ENCODE data around the gene MAU2. TPM values are rescaled to one million over a fixed set of nuclear protein-coding genes. Genes with fewer than 3 reads are reported as not detected.

The MAU2 gene, protein sequence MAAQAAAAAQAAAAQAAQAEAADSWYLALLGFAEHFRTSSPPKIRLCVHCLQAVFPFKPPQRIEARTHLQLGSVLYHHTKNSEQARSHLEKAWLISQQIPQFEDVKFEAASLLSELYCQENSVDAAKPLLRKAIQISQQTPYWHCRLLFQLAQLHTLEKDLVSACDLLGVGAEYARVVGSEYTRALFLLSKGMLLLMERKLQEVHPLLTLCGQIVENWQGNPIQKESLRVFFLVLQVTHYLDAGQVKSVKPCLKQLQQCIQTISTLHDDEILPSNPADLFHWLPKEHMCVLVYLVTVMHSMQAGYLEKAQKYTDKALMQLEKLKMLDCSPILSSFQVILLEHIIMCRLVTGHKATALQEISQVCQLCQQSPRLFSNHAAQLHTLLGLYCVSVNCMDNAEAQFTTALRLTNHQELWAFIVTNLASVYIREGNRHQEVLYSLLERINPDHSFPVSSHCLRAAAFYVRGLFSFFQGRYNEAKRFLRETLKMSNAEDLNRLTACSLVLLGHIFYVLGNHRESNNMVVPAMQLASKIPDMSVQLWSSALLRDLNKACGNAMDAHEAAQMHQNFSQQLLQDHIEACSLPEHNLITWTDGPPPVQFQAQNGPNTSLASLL
- 30.2 and 31.1 TPM in 2 replicates for total RNA-seq (2014; rRNA removed; shearing (Covaris generic))

GRCh38 chr19:19320361-19321140, at the start of gene MAU2, which contains the start of gene SUGP1:
Gene MAU2, plus strand, starts transcription at chr19:19320829. Its CDS starts 31 bp downstream, at chr19:19320860.
Gene SUGP1, minus strand, starts transcription at chr19:19320509. Its CDS starts 13 bp downstream, at chr19:19320496.
- DNase-seq (ENCODE audit: low read depth): peak; percentile 92

GRCh38 chr19:19271828-19272599, 48.6 kb upstream of the MAU2 start:
- DNase-seq (ENCODE audit: low read depth): no peak

DNA sequence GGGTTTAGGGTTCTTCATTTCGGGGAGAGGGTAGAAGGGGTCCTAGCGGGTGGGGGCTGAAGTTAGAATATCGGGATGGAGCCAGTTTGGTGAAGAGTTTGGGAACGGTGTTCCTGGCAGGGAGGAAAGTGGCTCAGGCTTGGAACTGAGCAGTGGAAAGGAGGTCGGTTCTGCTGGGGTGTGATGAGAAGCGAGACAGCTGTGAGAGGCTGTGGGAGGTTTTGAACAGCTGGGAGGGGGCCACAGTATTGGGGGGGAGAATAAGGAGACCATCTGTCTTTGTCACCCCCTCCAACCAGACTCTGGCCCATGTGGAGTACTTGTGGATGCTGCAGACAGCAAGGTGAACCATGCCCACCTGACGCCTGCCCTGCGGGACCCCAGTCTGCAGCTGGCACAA, 46.5 kb upstream of the MAU2 start:
- DNase-seq (ENCODE audit: low read depth): no peak

DNA sequence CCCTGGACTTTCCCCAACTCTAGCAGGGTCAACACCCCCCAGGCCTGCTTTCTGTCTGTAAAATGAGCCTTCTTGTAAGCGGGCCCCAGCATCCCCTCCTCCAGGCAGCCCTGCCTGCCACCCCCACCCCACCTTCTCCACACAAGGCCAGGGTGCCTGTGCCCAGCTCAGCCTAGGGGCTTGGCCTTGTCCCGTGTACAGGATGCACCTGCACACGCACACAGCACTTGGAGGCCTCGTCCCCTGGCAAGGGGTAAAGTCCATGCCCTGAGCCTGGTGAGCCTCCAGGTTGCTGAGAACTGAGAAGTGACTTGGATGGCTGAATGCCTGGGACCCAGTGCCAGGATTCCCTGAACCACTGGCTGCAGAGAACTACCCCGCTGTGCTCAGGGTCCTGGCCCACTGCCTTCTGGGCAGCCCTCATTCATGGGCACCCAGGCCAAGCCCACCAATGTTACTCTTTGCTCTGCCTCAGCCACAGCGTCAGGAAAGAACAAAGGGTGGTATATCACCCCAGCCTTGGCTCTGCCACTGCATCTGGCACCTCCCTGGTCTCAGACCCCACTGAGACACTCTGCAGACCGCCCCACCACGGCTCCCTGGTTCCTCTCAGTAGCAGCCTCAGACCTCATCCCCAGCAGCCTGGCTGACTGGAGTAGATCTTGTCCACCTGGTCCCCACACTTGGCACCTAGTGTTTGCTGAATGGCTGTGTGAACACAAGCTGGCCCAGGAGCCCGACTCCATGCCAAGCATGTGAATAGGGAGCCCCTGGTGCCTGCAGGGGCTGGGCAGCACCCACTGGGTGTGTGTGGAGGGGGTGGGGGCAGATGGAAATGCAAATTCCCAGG, 45.7 kb upstream of the MAU2 start:
- no peak for DNase-seq (ENCODE audit: low read depth)

- DNase-seq (ENCODE audit: low read depth): no peak
Observed at GRCh38 chr19:19276386-19276785, 44.2 kb upstream of the MAU2 start.

- no peak for DNase-seq (ENCODE audit: low read depth)
Observed at GRCh38 chr19:19276851-19277250, 43.8 kb upstream of the MAU2 start.

DNA sequence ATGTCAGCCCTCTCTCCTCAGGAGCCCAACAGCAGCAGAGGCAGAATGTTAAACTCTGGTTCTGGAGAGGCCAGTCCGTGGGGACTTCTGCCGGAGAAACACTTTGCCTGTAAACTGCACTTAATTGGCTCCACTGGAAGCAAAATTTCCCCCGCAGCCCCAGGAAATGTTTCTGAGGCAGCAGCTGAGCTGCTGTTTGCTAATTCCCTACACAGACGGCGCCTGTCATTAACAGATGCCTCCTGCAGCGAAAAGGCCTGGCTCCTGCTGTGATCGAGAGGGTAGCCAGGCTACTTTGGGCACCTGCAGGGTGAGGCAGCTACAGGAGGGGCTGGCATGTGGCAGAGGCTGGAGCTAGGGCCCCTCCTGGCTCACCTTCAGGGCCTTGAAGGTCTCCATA, 42.3 kb upstream of the MAU2 start:
- DNase-seq (ENCODE audit: low read depth): no peak

GRCh38 chr19:19279062-19279612, 41.5 kb upstream of the MAU2 start:
- no peak for DNase-seq (ENCODE audit: low read depth)

DNA sequence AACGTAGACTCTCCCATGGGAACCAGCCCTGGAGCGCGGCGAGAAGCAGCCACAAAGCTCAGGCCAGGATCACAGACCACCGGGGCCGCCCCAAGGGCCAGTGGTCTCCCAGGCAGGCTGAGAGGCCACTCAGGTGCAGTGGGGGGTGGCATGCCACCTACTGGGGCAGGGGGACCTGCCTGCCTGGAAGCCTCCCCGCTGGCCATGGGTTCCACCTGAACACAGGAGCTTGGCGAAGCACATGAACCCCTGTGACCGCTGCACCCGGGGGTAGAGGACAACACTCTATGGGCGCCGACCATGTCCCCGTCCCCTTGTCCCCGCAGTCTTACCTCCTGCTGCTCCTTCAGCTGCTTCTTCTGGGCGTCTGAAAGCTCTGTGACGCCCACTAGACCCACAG, 40.8 kb upstream of the MAU2 start:
- DNase-seq (ENCODE audit: low read depth): no peak

DNA sequence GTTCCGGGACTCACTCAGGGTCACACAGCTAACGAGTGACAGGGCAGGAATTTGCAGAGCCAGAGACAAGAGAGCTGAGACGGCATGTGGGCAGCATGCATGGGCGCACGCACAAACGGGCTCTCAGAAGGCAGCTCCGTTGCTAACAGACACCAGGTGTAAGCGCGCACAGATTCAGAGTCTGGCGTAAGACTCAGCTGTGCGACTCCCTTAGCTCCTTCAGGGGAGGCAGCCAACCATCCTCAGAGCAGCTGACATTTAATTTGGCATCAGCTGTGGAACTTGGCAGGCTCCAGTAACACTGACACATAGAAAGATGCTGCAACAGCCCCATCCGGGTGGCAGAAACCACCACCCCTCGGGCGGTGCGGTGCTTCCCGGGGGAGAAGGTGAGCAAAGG, 40.1 kb upstream of the MAU2 start:
- DNase-seq (ENCODE audit: low read depth): no peak

DNA sequence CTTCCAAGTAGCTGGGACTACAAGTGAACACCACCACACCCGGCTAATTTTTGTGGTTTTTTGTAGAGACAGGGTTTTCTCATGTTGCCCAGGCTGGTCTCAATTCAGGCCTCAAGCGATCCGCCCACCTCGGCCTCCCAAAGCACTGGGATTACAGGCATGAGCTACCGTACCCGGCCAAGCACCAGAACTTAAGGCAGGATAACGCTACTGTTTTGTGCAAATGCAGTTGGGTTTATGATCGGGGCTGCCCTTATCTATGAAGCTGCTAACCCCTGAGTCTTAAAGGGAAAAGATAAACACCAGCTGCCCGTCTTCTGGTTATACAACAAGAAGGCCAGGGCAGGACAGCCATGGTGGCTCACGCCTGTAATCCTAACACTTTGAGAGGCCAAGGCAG, 34.9 kb upstream of the MAU2 start:
- DNase-seq (ENCODE audit: low read depth): no peak

GRCh38 chr19:19292607-19293006, 28.0 kb upstream of the MAU2 start:
- DNase-seq (ENCODE audit: low read depth): no peak

DNA sequence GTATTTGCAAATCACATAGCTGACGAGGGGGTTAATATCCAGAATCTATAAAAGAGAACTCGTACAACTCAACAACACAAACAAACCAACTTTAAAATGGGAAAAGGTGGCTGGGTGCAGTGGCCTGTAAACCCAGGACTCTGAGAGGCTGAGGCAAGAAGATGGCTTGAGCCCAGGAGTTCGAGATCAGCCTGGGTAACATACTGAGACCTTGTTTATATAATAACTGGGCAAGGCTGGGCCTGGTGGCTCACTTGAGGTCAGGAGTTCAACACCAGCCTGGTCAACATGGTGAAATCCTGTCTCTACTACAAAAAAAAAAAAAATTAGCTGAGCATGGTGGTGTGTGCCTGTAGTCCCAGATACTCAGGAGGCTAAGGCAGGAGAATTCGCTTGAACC, 25.7 kb upstream of the MAU2 start:
- DNase-seq (ENCODE audit: low read depth): no peak

DNA sequence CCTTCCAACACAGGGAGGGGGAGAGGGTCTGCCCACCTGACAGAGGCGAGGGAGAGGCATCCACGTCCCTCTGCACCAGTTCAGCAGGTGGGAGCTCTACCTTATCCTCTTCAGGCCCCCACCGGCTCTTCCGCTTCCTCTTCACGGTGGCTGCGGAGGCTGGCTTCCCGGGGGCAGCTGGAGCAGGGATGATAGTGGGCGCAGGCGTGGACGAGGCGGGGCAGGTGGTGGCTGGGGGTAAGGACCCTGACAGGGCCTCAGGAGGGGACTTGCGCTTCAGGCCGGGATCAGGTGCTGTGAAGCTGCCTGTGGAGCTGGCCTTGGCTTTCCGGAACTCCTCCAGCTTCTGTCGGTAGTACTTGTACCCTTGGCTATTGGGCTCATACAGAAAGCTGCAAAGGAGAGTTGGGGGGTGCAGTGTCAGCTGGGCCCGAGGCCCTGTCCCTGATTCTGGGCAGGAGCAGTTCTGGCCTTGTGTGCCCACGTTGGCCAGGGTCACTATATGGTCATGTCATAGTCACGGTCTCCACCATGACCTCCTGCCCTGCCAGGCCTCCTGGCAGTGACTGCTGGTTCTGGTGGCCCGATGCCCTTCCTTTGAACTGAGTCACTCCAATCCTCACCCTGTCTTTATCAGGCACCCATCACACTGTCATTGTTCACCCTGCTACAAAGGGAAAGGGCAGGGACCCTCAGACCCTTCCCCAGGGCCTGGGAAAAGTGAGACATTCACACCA, 23.5 kb upstream of the MAU2 start:
- DNase-seq (ENCODE audit: low read depth): no peak

DNA sequence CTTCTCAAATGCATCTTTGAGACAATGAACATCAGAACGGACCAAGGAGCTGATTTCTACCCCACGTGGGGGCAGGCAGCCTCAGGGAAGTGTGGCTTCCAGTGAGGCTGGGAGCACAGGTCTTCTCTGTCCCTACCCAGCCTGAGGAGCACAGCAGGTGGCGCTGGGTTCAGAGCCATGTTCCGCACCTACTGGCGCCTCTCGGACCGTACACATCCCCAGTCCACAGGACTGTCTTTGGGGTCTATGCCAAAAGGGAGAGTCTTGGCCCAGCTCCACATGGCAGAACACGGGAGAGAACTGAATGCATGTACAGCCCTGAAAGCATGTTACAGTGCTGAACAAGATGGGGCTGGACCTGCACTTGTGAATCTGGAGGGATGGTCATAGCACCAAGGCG, 22.9 kb upstream of the MAU2 start:
- DNase-seq (ENCODE audit: low read depth): no peak

- DNase-seq (ENCODE audit: low read depth): no peak
Observed at GRCh38 chr19:19300613-19301012, 20.0 kb upstream of the MAU2 start.

DNA sequence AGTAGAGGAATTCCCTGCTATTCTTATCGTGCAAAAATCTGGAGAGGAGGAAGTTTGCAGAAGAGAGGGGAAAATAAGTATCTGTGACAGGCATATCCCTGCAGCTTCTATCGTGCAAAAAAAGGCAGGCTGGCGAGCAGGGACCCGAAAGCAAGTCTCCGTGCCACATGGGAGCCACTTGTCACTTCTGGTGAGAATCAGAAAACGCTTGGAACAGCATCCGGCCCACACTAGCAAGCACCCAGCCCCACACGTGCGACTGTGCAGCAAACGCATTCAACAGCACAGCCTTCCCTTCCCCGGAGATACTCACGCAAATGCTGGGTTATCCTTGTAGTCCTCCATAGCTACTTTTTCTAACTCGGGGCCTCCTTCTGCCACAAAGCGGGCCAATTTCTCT, 17.2 kb upstream of the MAU2 start:
- DNase-seq (ENCODE audit: low read depth): no peak

- no peak for DNase-seq (ENCODE audit: low read depth)
Observed at GRCh38 chr19:19304186-19304965, 16.3 kb upstream of the MAU2 start.

- DNase-seq (ENCODE audit: low read depth): no peak
Observed at GRCh38 chr19:19305066-19305465, 15.6 kb upstream of the MAU2 start.
